WTC11 (cell line): Measurements from ENCODE around the gene SYCE1. TPM values are rescaled to one million over a fixed set of nuclear protein-coding genes. Genes with fewer than 3 reads are reported as not detected.

ENCODE experiments used
- ATAC-seq: fragments of 200-7000 bp; cut with Tn5 transposase; 2 replicates; pipeline ENCODE4 v1.10.0; 2021; ENCODE audit warnings: mild to moderate bottlenecking, moderate library complexity
- CTCF ChIA-PET: fragments of 300-600 bp; sonication (Branson Sonifier 250); formaldehyde crosslinking; loops from one replicate; lab custom pipeline; 2021; ENCODE audit warnings: antibody characterized with exemption; lab: Charles Lee
- POLR2A ChIA-PET: fragments of 350-600 bp; sonication (Branson Sonifier 250); formaldehyde crosslinking; loops from one replicate; lab custom pipeline; 2021; ENCODE audit warnings: antibody characterized with exemption; lab: Charles Lee
- DNase-seq: peaks from one replicate; pipeline ENCODE4 v3.0.0; 2021; ENCODE audit warnings: low spot score
- H3K27ac Mint-ChIP-seq: 2 replicates; pipeline ENCODE4 v1.8.0; 2021; ENCODE audit warnings: mixed read lengths
- H3K27me3 Mint-ChIP-seq: 2 replicates; pipeline ENCODE4 v1.8.0; 2021; ENCODE audit warnings: low read depth, mild to moderate bottlenecking, moderate library complexity, mixed read lengths
- H3K36me3 Mint-ChIP-seq: 2 replicates; pipeline ENCODE4 v1.8.0; 2021; ENCODE audit warnings: mixed read lengths
- H3K4me1 Mint-ChIP-seq: 2 replicates; pipeline ENCODE4 v1.8.0; 2022; ENCODE audit warnings: mixed read lengths
- H3K4me3 Mint-ChIP-seq: 2 replicates; pipeline ENCODE4 v1.8.0; 2021; ENCODE audit warnings: mild to moderate bottlenecking, moderate library complexity, mixed read lengths
- H3K9me3 Mint-ChIP-seq: 2 replicates; pipeline ENCODE4 v1.8.0; 2021; ENCODE audit warnings: mixed read lengths
- ARID4B ChIP-seq: sonication (generic); formaldehyde crosslinking; IDR thresholded peaks from 2 replicates; pipeline ENCODE4 v1.8.0; 2023; ENCODE audit warnings: missing genetic modification reagents, mild to moderate bottlenecking, borderline replicate concordance
- CBFB ChIP-seq: sonication (generic); formaldehyde crosslinking; IDR thresholded peaks from 2 replicates; pipeline ENCODE4 v1.8.1; 2022; ENCODE audit warnings: mild to moderate bottlenecking, low read depth, missing genetic modification reagents
- GABPB1 ChIP-seq: sonication (generic); formaldehyde crosslinking; IDR thresholded peaks from 2 replicates; pipeline ENCODE4 v1.8.1; 2023; ENCODE audit warnings: mild to moderate bottlenecking, missing genetic modification reagents
- GRHL2 ChIP-seq: fragments of 250-450 bp; sonication (Bioruptor Pico); IDR thresholded peaks from 2 replicates; pipeline ENCODE4 v1.8.0; 2022; ENCODE audit warnings: mild to moderate bottlenecking, moderate library complexity; ENCODE audit not compliant: insufficient replicate concordance, severe bottlenecking
- HMGXB4 ChIP-seq: sonication (generic); formaldehyde crosslinking; IDR thresholded peaks from 2 replicates; pipeline ENCODE4 v1.8.1; 2023; ENCODE audit warnings: mild to moderate bottlenecking, moderate library complexity, missing genetic modification reagents
- JAZF1 ChIP-seq: fragments of 250-450 bp; sonication (Bioruptor Pico); IDR thresholded peaks from 2 replicates; pipeline ENCODE4 v1.9.0; 2021; ENCODE audit warnings: moderate library complexity, mild to moderate bottlenecking, inconsistent platforms
- JUN ChIP-seq: sonication (generic); formaldehyde crosslinking; IDR thresholded peaks from 2 replicates; pipeline ENCODE4 v1.8.0; 2023; ENCODE audit warnings: mild to moderate bottlenecking, missing genetic modification reagents
- OVOL2 ChIP-seq: fragments of 250-450 bp; sonication (Bioruptor Pico); IDR thresholded peaks from 2 replicates; pipeline ENCODE4 v1.9.0; 2021; ENCODE audit warnings: mild to moderate bottlenecking, borderline replicate concordance
- SOX15 ChIP-seq: fragments of 250-450 bp; sonication (Bioruptor Pico); IDR thresholded peaks from 2 replicates; pipeline ENCODE4 v1.9.0; 2021; ENCODE audit warnings: mild to moderate bottlenecking
- USF1 ChIP-seq: sonication (generic); formaldehyde crosslinking; IDR thresholded peaks from 2 replicates; pipeline ENCODE4 v1.8.0; 2022; ENCODE audit warnings: mild to moderate bottlenecking, missing genetic modification reagents
- ZMAT4 ChIP-seq: fragments of 250-450 bp; sonication (Bioruptor Pico); IDR thresholded peaks from 2 replicates; pipeline ENCODE4 v1.9.0; 2021; ENCODE audit warnings: mild to moderate bottlenecking
- ZNF423 ChIP-seq: fragments of 250-450 bp; sonication (Bioruptor Pico); IDR thresholded peaks from 2 replicates; pipeline ENCODE4 v2.1.2; 2022; ENCODE audit warnings: mild to moderate bottlenecking, moderate library complexity
- ZNF671 ChIP-seq: fragments of 250-450 bp; sonication (Bioruptor Pico); IDR thresholded peaks from 2 replicates; pipeline ENCODE4 v1.8.0; 2021; ENCODE audit warnings: mild to moderate bottlenecking
- total RNA-seq: library from RNA; stranded (reverse); gene quantifications from 3 replicates; pipeline ENCODE4 v1.2.3, GENCODE V29; 2021
- TF ChIP-seq, protein P1 (sequence below): sonication (generic); formaldehyde crosslinking; IDR thresholded peaks from 2 replicates; pipeline ENCODE4 v1.8.1; 2022; ENCODE audit warnings: low read depth, missing genetic modification reagents, borderline replicate concordance
- TF ChIP-seq, protein P2 (sequence below): sonication (generic); formaldehyde crosslinking; IDR thresholded peaks from 2 replicates; pipeline ENCODE4 v1.8.1; 2023; ENCODE audit warnings: mild to moderate bottlenecking, missing genetic modification reagents, moderate library complexity
- TF ChIP-seq, protein P3 (sequence below): sonication (generic); formaldehyde crosslinking; IDR thresholded peaks from 2 replicates; pipeline ENCODE4 v1.8.1; 2022; ENCODE audit warnings: missing genetic modification reagents, borderline replicate concordance
- TF ChIP-seq, protein P4 (sequence below): sonication (generic); formaldehyde crosslinking; IDR thresholded peaks from 2 replicates; pipeline ENCODE4 v1.8.0; 2023; ENCODE audit warnings: missing genetic modification reagents
- TF ChIP-seq, protein P5 (sequence below): fragments of 200-600 bp; IDR thresholded peaks from 2 replicates; pipeline ENCODE4 v1.8.0; 2022; ENCODE audit warnings: antibody characterized with exemption

SYCE1 gene
- total RNA-seq, 1 experiment from 2014 or later, result not detected

- peaks cover 58% of the 10 kb centered on the region for H3K36me3 Mint-ChIP-seq
- ChIA-PET CTCF (no interaction called here), POLR2A (no interaction called here)
- ATAC-seq (no peak), DNase-seq (no peak)
- H3K4me3 Mint-ChIP-seq, result no peak overlapping the region
- peaks cover 82% of the 10 kb centered on the region for H3K9me3 Mint-ChIP-seq
- H3K4me1 Mint-ChIP-seq, result no peaks in the 10 kb centered on the region
- peaks cover 12% of the 10 kb centered on the region for H3K27me3 Mint-ChIP-seq
- H3K27ac Mint-ChIP-seq, result no peak overlapping the region
- no peak for TF ChIP-seq ZNF671 (CRISPR knock-in tag)
- TF ChIP-seq, protein P1, sequence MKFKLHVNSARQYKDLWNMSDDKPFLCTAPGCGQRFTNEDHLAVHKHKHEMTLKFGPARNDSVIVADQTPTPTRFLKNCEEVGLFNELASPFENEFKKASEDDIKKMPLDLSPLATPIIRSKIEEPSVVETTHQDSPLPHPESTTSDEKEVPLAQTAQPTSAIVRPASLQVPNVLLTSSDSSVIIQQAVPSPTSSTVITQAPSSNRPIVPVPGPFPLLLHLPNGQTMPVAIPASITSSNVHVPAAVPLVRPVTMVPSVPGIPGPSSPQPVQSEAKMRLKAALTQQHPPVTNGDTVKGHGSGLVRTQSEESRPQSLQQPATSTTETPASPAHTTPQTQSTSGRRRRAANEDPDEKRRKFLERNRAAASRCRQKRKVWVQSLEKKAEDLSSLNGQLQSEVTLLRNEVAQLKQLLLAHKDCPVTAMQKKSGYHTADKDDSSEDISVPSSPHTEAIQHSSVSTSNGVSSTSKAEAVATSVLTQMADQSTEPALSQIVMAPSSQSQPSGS, result no peak
- no peak for TF ChIP-seq SOX15 (CRISPR knock-in tag)
- no peak for TF ChIP-seq USF1 (CRISPR knock-in tag)
- TF ChIP-seq, protein P2, sequence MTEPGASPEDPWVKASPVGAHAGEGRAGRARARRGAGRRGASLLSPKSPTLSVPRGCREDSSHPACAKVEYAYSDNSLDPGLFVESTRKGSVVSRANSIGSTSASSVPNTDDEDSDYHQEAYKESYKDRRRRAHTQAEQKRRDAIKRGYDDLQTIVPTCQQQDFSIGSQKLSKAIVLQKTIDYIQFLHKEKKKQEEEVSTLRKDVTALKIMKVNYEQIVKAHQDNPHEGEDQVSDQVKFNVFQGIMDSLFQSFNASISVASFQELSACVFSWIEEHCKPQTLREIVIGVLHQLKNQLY (CRISPR knock-in tag), result no peak
- no peak for TF ChIP-seq CBFB
- no peak for TF ChIP-seq ZMAT4 (CRISPR knock-in tag)
- no peak for TF ChIP-seq JUN
These were observed 27.5 kb downstream of the SYCE1 start for GRCh38 chr10:133537546-133538545.

GRCh38 chr10:133536198-133536597, 29.2 kb downstream of the SYCE1 start:
- H3K36me3 Mint-ChIP-seq, result peaks cover 63% of the 10 kb centered on the region
- ChIA-PET CTCF (no interaction called here), POLR2A (no interaction called here)
- H3K4me1 Mint-ChIP-seq, result no peaks in the 10 kb centered on the region
- H3K9me3 Mint-ChIP-seq, result peaks cover 79% of the 10 kb centered on the region
- H3K27me3 Mint-ChIP-seq, result peaks cover 9% of the 10 kb centered on the region
- H3K27ac Mint-ChIP-seq, result no peak overlapping the region
- no peak for ATAC-seq
- DNase-seq, result no peak
- H3K4me3 Mint-ChIP-seq, result no peak overlapping the region
- TF ChIP-seq GRHL2 (CRISPR knock-in tag), result no peak
- TF ChIP-seq, protein P3, sequence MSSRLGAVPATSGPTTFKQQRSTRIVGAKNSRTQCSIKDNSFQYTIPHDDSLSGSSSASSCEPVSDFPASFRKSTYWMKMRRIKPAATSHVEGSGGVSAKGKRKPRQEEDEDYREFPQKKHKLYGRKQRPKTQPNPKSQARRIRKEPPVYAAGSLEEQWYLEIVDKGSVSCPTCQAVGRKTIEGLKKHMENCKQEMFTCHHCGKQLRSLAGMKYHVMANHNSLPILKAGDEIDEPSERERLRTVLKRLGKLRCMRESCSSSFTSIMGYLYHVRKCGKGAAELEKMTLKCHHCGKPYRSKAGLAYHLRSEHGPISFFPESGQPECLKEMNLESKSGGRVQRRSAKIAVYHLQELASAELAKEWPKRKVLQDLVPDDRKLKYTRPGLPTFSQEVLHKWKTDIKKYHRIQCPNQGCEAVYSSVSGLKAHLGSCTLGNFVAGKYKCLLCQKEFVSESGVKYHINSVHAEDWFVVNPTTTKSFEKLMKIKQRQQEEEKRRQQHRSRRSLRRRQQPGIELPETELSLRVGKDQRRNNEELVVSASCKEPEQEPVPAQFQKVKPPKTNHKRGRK (CRISPR knock-in tag), result no peak
- TF ChIP-seq, protein P2 (CRISPR knock-in tag), result no peak
- TF ChIP-seq, protein P4, sequence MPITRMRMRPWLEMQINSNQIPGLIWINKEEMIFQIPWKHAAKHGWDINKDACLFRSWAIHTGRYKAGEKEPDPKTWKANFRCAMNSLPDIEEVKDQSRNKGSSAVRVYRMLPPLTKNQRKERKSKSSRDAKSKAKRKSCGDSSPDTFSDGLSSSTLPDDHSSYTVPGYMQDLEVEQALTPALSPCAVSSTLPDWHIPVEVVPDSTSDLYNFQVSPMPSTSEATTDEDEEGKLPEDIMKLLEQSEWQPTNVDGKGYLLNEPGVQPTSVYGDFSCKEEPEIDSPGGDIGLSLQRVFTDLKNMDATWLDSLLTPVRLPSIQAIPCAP (CRISPR knock-in tag), result no peak
- TF ChIP-seq JAZF1 (CRISPR knock-in tag), result no peak
- TF ChIP-seq, protein P5, sequence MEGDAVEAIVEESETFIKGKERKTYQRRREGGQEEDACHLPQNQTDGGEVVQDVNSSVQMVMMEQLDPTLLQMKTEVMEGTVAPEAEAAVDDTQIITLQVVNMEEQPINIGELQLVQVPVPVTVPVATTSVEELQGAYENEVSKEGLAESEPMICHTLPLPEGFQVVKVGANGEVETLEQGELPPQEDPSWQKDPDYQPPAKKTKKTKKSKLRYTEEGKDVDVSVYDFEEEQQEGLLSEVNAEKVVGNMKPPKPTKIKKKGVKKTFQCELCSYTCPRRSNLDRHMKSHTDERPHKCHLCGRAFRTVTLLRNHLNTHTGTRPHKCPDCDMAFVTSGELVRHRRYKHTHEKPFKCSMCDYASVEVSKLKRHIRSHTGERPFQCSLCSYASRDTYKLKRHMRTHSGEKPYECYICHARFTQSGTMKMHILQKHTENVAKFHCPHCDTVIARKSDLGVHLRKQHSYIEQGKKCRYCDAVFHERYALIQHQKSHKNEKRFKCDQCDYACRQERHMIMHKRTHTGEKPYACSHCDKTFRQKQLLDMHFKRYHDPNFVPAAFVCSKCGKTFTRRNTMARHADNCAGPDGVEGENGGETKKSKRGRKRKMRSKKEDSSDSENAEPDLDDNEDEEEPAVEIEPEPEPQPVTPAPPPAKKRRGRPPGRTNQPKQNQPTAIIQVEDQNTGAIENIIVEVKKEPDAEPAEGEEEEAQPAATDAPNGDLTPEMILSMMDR, result no peak
- no peak for TF ChIP-seq OVOL2 (CRISPR knock-in tag)
- no peak for TF ChIP-seq ARID4B (CRISPR knock-in tag)
- TF ChIP-seq GABPB1 (CRISPR knock-in tag), result no peak
- no peak for TF ChIP-seq HMGXB4
- no peak for TF ChIP-seq ZNF423 (CRISPR knock-in tag)
